ENCODE data around the gene PAWR.
"Not testable (repeated sequence)": the region's sequence is repeated elsewhere in the genome, so short reads cannot be mapped to it uniquely, and the experiment has no call there.

PAWR gene

GRCh38 chr12:79547735-79548609 lies 142.8 kb downstream of the PAWR start:
- DNase-seq (ENCODE audit: low read depth) = no peak

DNA sequence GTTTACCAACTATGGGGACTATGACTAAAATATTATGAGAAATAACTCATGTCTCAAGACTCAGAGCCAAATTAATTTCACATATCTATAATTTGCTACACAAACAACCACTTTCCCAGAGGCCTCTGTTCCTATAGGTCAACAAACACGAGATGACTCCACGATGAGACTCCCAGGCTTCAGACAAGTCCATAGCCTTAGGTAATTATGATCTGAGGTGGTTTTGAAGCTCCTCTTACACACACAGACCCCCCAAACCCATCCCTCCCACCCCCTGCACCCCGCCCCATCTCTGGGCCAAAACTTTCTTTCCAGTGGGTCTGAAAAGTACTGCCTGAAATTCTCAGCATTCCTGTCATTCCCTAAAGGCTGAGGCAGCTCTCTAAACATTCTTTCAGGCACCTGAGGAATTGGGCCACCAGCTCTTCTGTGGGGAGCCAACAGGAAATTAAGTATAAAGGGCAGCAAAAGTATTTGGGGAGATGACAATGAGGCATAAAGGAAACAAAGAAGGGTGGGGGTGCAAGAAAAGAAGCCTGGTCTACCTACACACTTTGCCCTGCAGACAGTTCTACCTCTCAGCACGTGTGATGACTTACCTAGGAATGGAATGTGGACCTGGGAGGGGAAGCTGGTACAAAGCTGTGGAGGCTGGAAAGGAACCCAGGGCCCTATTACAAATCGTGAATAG lies 143.6 kb downstream of the PAWR start:
- DNase-seq (ENCODE audit: low read depth) = no peak

DNA sequence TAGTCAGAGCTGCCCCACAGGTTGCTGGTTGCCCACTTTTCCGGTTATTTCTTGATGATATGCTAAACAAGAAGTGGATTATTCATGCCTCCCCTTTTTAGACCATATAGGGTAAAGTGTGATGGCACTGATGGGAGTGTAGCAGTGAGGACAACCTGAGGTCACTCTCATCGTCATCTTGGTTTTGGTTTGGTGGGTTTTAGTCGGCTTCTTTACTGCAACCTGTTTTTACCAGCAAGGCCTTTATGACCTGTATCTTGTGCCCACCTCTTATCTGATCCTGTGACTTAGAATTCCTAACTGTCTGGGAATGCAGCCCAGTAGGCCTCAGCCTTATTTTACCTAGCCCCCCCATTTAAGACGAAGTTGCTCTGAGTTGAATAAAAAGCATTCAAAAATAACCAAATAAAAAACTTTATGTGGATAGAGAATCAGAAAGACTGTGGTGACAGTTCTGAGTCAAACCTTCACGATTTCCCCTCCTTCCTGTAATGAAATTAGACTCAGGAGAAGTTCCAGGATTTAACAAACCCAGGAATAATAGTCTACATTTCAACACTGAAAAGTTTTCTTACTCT lies 144.2 kb downstream of the PAWR start:
- no peak for DNase-seq (ENCODE audit: low read depth)

GRCh38 chr12:79544439-79544838 lies 146.3 kb downstream of the PAWR start:
- DNase-seq (ENCODE audit: low read depth) = not testable (repeated sequence)

- no peak for DNase-seq (ENCODE audit: low read depth)
Measured at GRCh38 chr12:79537675-79538074, 153.1 kb downstream of the PAWR start.

- DNase-seq (ENCODE audit: low read depth) = no peak
Measured at GRCh38 chr12:79535751-79536150, 155.0 kb downstream of the PAWR start.
